Measurements from ENCODE around the gene SNRPA.
A peak's percentile ranks its signal among the peaks of the same experiment; 100 is the strongest.

Gene SNRPA

DNA sequence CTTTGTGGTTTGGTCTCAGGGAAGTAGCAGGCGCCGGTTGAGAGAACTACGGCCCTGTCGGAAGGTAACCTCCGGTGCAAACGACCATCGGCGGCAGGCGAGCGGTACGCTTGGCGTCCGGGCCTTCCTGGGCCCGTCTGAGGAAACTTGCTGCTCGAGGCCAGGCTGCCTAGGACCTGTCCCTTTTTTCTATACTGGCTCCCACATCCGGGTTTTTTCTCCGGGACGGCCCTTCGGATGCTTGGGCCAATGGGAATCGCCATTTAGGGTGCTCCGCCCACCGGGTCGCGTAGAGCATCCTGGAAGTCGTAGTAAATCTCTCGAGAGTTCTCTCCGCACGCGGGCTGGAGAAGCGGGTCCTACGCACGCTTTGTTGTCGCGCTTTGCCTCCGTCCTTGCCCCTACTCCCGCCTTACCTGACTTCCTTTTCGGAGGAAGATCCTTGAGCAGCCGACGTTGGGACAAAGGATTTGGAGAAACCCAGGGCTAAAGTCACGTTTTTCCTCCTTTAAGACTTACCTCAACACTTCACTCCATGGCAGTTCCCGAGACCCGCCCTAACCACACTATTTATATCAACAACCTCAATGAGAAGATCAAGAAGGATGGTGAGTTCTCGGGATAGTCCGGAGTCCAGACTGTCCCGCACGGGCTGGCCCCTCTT lies at the start of gene SNRPA (continued):
- TF ChIP-seq KLF1 (tag by site-specific recombination; IDR thresholded peaks at IDR 0.05) (peak; percentile 63; the same call in 1 of the 2 replicates), KLF8 (tag by site-specific recombination; IDR thresholded peaks at IDR 0.05) (peak; percentile 67; the same call in 1 of the 2 replicates), ZNF510 (tag by site-specific recombination; IDR thresholded peaks at IDR 0.05; ENCODE audit: insufficient replicate concordance) (no peak), ZNF223 (tag by site-specific recombination; IDR thresholded peaks at IDR 0.05) (no peak), ZNF501 (tag by site-specific recombination; IDR thresholded peaks at IDR 0.05) (no peak; the same call in 1 of the 2 replicates), ZNF324 (tag by site-specific recombination; IDR thresholded peaks at IDR 0.05) (no peak), ZNF558 (tag by site-specific recombination; IDR thresholded peaks at IDR 0.05) (0 out of 2 replicates have a peak, but pooled peaks have one; percentile 19), ZNF777 (tag by site-specific recombination; IDR thresholded peaks at IDR 0.05; ENCODE audit: borderline replicate concordance) (no peak), ZNF549 (tag by site-specific recombination; IDR thresholded peaks at IDR 0.05) (no peak), ZBTB17 (tag by site-specific recombination; IDR thresholded peaks at IDR 0.05) (no peak), ZSCAN23 (tag by site-specific recombination; IDR thresholded peaks at IDR 0.05) (no peak), SP3 (tag by site-specific recombination; IDR thresholded peaks at IDR 0.05) (peak; percentile 68), ZNF658 (tag by site-specific recombination; IDR thresholded peaks at IDR 0.05) (no peak), ZNF707 (tag by site-specific recombination; IDR thresholded peaks at IDR 0.05) (no peak), ZBTB20 (tag by site-specific recombination; IDR thresholded peaks at IDR 0.05) (peak; percentile 49; the same call in 1 of the 2 replicates)
- TF ChIP-seq, protein P1, sequence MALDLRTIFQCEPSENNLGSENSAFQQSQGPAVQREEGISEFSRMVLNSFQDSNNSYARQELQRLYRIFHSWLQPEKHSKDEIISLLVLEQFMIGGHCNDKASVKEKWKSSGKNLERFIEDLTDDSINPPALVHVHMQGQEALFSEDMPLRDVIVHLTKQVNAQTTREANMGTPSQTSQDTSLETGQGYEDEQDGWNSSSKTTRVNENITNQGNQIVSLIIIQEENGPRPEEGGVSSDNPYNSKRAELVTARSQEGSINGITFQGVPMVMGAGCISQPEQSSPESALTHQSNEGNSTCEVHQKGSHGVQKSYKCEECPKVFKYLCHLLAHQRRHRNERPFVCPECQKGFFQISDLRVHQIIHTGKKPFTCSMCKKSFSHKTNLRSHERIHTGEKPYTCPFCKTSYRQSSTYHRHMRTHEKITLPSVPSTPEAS (tag by site-specific recombination; IDR thresholded peaks at IDR 0.05): no peak

DNA sequence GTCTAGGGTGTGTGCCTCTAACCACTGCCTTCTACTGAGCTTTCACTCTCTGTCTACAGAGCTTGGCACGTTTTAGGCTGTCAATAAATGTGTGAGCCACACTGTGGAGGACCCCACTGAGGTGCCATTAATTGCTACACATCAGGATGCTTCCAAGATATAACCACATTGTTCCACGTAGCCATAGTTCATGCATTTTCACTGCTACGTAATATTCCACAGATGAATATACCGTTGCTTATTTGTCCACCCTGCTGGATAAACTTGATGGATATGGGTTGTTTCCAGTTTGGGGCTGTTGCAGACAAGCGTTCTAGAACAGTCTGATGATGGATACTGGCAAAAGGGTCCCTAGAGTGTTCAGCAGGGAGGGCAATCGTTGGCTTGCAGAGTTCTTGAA lies 49.2 kb upstream of the SNRPA start:
- POLR2A ChIA-PET: interaction anchor here (0.6 to 2.0 kb wide), 4 partner anchors 8 to 53 kb away, joined by 4 to 6 read pairs (median 4); partner anchors contain the start of gene ACTMAP
- CTCF ChIA-PET: interaction anchor here (0.6 to 2.6 kb wide), 11 partner anchors 11 to 548 kb away, joined by 3 to 17 read pairs (median 3); partner anchors contain the start of gene BLVRB
- Histone ChIP-seq H3K27ac (ENCODE audit: extremely low read depth, low read depth, low read length) (no peak overlapping the region), H3K36me3 (ENCODE audit: control insufficient read depth in 2 of 2, insufficient read depth in 1 of 2, low read length in 2 of 2) (peaks cover 62 to 69% of the 10 kb centered on the region in 2 experiments), H3K4me1 (ENCODE audit: control insufficient read depth, insufficient read depth, low read length) (no peaks in the 10 kb centered on the region), H3K4me3 (ENCODE audit: low read depth, low read length) (no peak overlapping the region), H3K9me3 (ENCODE audit: control insufficient read depth, insufficient read depth, low read depth, low read length) (no peaks in the 10 kb centered on the region)
- TF ChIP-seq ZNF146 (tag by site-specific recombination; IDR thresholded peaks at IDR 0.05): peak; percentile 97
- TF ChIP-seq ZXDB (tag by site-specific recombination; IDR thresholded peaks at IDR 0.05): no peak

GRCh38 chr19:40702337-40703012 lies 48.5 kb upstream of the SNRPA start:
- ChIA-PET CTCF (interaction anchor here (0.6 to 2.6 kb wide), 11 partner anchors 12 to 407 kb away, joined by 3 to 17 read pairs (median 3); partner anchors contain the start of gene BLVRB), POLR2A (interaction anchor here (0.7 to 2.0 kb wide), 4 partner anchors 9 to 54 kb away, joined by 3 to 5 read pairs (median 4); partner anchors contain the start of gene ACTMAP)
- Histone ChIP-seq H3K9me3 (ENCODE audit: control insufficient read depth, insufficient read depth, low read depth, low read length) (no peaks in the 10 kb centered on the region), H3K4me3 (ENCODE audit: low read depth, low read length) (no peak overlapping the region), H3K4me1 (ENCODE audit: control insufficient read depth, insufficient read depth, low read length) (no peaks in the 10 kb centered on the region), H3K36me3 (ENCODE audit: control insufficient read depth in 2 of 2, insufficient read depth in 1 of 2, low read length in 2 of 2) (peaks cover 62 to 72% of the 10 kb centered on the region in 2 experiments), H3K27ac (ENCODE audit: extremely low read depth, low read depth, low read length) (no peak overlapping the region)
- TF ChIP-seq, protein P2, sequence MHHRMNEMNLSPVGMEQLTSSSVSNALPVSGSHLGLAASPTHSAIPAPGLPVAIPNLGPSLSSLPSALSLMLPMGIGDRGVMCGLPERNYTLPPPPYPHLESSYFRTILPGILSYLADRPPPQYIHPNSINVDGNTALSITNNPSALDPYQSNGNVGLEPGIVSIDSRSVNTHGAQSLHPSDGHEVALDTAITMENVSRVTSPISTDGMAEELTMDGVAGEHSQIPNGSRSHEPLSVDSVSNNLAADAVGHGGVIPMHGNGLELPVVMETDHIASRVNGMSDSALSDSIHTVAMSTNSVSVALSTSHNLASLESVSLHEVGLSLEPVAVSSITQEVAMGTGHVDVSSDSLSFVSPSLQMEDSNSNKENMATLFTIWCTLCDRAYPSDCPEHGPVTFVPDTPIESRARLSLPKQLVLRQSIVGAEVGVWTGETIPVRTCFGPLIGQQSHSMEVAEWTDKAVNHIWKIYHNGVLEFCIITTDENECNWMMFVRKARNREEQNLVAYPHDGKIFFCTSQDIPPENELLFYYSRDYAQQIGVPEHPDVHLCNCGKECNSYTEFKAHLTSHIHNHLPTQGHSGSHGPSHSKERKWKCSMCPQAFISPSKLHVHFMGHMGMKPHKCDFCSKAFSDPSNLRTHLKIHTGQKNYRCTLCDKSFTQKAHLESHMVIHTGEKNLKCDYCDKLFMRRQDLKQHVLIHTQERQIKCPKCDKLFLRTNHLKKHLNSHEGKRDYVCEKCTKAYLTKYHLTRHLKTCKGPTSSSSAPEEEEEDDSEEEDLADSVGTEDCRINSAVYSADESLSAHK (tag by site-specific recombination; IDR thresholded peaks at IDR 0.05): no peak
- TF ChIP-seq ZNF155 (tag by site-specific recombination; IDR thresholded peaks at IDR 0.05): no peak
- TF ChIP-seq ZNF747 (tag by site-specific recombination; IDR thresholded peaks at IDR 0.05): no peak
- no peak for TF ChIP-seq MEIS1 (CRISPR knock-in tag; IDR thresholded peaks at IDR 0.05; ENCODE audit: borderline replicate concordance)
- peak; percentile 83 for TF ChIP-seq ZNF341 (tag by site-specific recombination; IDR thresholded peaks at IDR 0.05; ENCODE audit: low read depth)
- peak; percentile 99 for TF ChIP-seq CTCF (tag by site-specific recombination; IDR thresholded peaks at IDR 0.05)
- no peak for TF ChIP-seq ZNF37A (tag by site-specific recombination; IDR thresholded peaks at IDR 0.05)
- peak; percentile 70 for TF ChIP-seq KLF9 (tag by site-specific recombination; IDR thresholded peaks at IDR 0.05; ENCODE audit: low read depth)
- peak; percentile 55 for TF ChIP-seq ZFHX2 (tag by site-specific recombination; conservative IDR thresholded peaks at IDR 0.05)
- peak; percentile 69 for TF ChIP-seq ZBTB17 (tag by site-specific recombination; IDR thresholded peaks at IDR 0.05)
- no peak for TF ChIP-seq OVOL3 (tag by site-specific recombination; IDR thresholded peaks at IDR 0.05)
- TF ChIP-seq ZXDB (tag by site-specific recombination; IDR thresholded peaks at IDR 0.05): 0 out of 2 replicates have a peak, but pooled peaks have one; percentile 19
- no peak for TF ChIP-seq HOXC10 (CRISPR knock-in tag; IDR thresholded peaks at IDR 0.05)
